Measurements from ENCODE around the gene INPP5J. TPM values are rescaled to one million over a fixed set of nuclear protein-coding genes. Genes with fewer than 3 reads are reported as not detected.
"Not testable (repeated sequence)": the region's sequence is repeated elsewhere in the genome, so short reads cannot be mapped to it uniquely, and the experiment has no call there.

INPP5J gene, protein sequence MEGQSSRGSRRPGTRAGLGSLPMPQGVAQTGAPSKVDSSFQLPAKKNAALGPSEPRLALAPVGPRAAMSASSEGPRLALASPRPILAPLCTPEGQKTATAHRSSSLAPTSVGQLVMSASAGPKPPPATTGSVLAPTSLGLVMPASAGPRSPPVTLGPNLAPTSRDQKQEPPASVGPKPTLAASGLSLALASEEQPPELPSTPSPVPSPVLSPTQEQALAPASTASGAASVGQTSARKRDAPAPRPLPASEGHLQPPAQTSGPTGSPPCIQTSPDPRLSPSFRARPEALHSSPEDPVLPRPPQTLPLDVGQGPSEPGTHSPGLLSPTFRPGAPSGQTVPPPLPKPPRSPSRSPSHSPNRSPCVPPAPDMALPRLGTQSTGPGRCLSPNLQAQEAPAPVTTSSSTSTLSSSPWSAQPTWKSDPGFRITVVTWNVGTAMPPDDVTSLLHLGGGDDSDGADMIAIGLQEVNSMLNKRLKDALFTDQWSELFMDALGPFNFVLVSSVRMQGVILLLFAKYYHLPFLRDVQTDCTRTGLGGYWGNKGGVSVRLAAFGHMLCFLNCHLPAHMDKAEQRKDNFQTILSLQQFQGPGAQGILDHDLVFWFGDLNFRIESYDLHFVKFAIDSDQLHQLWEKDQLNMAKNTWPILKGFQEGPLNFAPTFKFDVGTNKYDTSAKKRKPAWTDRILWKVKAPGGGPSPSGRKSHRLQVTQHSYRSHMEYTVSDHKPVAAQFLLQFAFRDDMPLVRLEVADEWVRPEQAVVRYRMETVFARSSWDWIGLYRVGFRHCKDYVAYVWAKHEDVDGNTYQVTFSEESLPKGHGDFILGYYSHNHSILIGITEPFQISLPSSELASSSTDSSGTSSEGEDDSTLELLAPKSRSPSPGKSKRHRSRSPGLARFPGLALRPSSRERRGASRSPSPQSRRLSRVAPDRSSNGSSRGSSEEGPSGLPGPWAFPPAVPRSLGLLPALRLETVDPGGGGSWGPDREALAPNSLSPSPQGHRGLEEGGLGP
- 0.26 and 0.33 TPM in 2 replicates for total RNA-seq
- polyA plus RNA-seq: 0.17 and 0.23 TPM in 2 replicates
- 0.44 and 0.45 TPM in 2 replicates for polyA plus RNA-seq (2012)
- polyA minus RNA-seq (ENCODE audit: low replicate concordance): 0.27 TPM in 1 of 2 replicates, not detected in the other

DNA sequence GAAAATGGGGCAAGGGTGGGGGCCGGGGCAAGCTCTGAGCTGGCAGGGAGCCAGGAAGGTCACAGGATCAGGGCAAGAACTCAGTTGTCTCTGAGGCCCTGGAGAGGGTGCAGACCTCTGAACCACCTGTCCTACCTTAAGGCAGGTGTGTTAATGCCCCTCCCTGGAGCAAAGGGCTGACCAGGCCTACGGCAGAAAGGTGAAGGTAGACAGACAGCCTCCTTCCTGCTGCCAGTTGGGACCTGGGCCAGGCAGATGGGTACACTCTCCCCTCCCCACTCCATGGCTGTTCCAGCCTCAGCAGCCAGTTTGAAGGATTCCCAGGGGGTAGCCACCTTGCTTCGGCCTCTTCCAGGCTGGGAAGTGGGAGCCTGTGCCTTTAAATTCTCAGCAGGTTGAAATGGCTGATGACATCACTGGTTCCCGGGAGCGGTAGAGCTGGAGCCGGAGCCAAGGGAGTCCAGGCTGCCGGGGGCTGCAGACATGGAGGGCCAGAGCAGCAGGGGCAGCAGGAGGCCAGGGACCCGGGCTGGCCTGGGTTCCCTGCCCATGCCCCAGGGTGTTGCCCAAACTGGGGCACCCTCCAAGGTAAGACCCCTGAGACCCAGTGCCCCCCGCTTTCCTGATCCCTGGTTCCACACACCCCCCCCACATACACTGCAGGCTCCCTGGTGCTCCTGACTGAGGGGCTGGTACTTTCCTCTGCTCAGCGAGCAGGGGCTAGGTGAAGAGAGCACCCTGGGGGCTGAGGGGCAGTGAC lies at the start of gene INPP5J:
INPP5J (plus strand) TSS at position 435 of the 760 bp plus-strand sequence; CDS start at position 484, 49 bp downstream.
- Histone ChIP-seq H3K27me3 (ENCODE audit: control insufficient read depth, insufficient read depth, low read length) (no peaks in the 10 kb centered on the region), H2AFZ (ENCODE audit: low read length) (peak within 1 kb of the TSS; percentile 67), H4K20me1 (ENCODE audit: control insufficient read depth, extremely low read depth, insufficient read depth, low read length) (no peaks in the 10 kb centered on the region), H3K4me1 (ENCODE audit: control insufficient read depth, extremely low read depth, insufficient read depth, low read length) (peaks cover 3% of the 10 kb centered on the region), H3K36me3 (ENCODE audit: control insufficient read depth, insufficient read depth, low read length) (no peaks in the 10 kb centered on the region), H3K27ac (ENCODE audit: insufficient read depth, low read length) (no peak within 1 kb of the TSS), H3K9me3 (ENCODE audit: control insufficient read depth, insufficient read depth, low read depth, low read length) (no peaks in the 10 kb centered on the region), H3K79me2 (ENCODE audit: control insufficient read depth, insufficient read depth, low read length) (no peaks in the 10 kb centered on the region), H3K4me3 (replicated peaks in 1 of 4; ENCODE audit: control extremely low read depth in 1 of 4, insufficient read depth in 1 of 4, low read depth in 3 of 4, low read length in 4 of 4) (peak within 1 kb of the TSS in 3 of 4 experiments; percentile 18 to 40 (median 40)), H3K9ac (ENCODE audit: insufficient read depth, low read length) (peak within 1 kb of the TSS; percentile 8), H3K4me2 (ENCODE audit: extremely low read depth, insufficient read depth, low read length) (peak within 1 kb of the TSS; percentile 71)
- DNase-seq (ENCODE audit: low read depth in 2 of 2): peak; percentile 37 to 57
- TF ChIP-seq EZH2 (IDR thresholded peaks at IDR 0.05; ENCODE audit: low read length, missing control alignments): no peak
- TF ChIP-seq, protein P1, sequence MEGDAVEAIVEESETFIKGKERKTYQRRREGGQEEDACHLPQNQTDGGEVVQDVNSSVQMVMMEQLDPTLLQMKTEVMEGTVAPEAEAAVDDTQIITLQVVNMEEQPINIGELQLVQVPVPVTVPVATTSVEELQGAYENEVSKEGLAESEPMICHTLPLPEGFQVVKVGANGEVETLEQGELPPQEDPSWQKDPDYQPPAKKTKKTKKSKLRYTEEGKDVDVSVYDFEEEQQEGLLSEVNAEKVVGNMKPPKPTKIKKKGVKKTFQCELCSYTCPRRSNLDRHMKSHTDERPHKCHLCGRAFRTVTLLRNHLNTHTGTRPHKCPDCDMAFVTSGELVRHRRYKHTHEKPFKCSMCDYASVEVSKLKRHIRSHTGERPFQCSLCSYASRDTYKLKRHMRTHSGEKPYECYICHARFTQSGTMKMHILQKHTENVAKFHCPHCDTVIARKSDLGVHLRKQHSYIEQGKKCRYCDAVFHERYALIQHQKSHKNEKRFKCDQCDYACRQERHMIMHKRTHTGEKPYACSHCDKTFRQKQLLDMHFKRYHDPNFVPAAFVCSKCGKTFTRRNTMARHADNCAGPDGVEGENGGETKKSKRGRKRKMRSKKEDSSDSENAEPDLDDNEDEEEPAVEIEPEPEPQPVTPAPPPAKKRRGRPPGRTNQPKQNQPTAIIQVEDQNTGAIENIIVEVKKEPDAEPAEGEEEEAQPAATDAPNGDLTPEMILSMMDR (conservative IDR thresholded peaks at IDR 0.05 in 1 of 2, IDR thresholded peaks at IDR 0.05 in 1 of 2; ENCODE audit: low read depth in 1 of 2, low read length in 2 of 2): no peak

DNA sequence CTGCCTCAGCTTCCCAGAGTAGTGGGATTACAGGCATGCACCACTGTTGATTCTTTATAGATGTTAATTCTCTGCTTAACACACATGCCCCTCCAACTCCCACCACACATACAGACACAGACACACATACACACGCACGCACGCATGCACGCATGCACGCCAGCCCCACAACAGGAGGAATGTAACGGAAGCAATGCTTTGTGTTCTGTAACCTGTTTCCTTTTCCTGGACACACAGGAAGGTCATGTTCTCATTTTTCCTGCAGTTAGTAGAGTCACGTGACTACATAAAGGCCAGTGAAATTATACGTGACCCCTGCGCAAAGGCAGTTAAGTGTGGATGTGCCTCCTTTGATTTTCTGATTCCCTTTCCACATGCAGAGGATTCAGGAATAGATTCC lies 49.6 kb upstream of the INPP5J start:
- not testable (repeated sequence) for H3K27ac ChIP-seq (ENCODE audit: insufficient read depth, low read length); H3K79me2 ChIP-seq (ENCODE audit: control insufficient read depth, insufficient read depth, low read length); DNase-seq (ENCODE audit: low read depth in 2 of 2)

DNA sequence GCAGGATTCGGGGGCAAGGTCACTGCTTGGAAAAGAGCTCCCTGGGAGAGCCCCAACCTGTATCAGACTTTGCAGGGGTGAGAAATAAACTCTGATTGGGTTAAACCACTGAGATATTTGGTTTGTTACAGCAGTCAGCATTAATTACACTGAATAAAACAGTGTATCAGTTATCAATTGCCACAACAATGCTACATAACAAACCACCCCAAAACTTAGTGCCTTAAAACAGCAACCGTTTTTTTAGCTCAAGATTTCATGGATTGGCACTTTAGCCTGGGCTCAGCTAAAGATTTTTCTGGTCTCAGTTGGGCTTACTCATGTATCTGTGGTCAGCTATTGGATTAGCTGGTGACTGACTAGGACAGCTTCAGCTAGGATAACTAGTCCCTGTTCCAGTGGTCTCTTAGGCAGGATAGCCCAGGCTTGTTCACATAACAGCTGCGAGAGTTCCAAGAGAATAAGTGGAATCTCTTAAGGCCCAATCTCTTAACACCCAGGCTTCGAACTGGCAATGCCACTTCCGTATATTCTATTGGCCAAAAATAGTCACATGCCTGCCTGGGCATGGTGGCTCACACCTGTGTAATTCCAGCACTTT lies 49.1 kb upstream of the INPP5J start:
- H3K9ac ChIP-seq (ENCODE audit: insufficient read depth, low read length); H3K27me3 ChIP-seq (ENCODE audit: control insufficient read depth, insufficient read depth, low read length); H3K27ac ChIP-seq (ENCODE audit: insufficient read depth, low read length); H3K4me3 ChIP-seq (replicated peaks in 1 of 4; ENCODE audit: control extremely low read depth in 1 of 4, insufficient read depth in 1 of 4, low read depth in 3 of 4, low read length in 4 of 4); H3K36me3 ChIP-seq (ENCODE audit: control insufficient read depth, insufficient read depth, low read length); H3K4me2 ChIP-seq (ENCODE audit: extremely low read depth, insufficient read depth, low read length); H3K4me1 ChIP-seq (ENCODE audit: control insufficient read depth, extremely low read depth, insufficient read depth, low read length); DNase-seq (ENCODE audit: low read depth in 2 of 2); H2AFZ ChIP-seq (ENCODE audit: low read length); H3K79me2 ChIP-seq (ENCODE audit: control insufficient read depth, insufficient read depth, low read length); H3K9me3 ChIP-seq (ENCODE audit: control insufficient read depth, insufficient read depth, low read depth, low read length); H4K20me1 ChIP-seq (ENCODE audit: control insufficient read depth, extremely low read depth, insufficient read depth, low read length): not testable (repeated sequence)

More for the DNA sequence above, 49.6 kb upstream of the INPP5J start:
- not testable (repeated sequence) for H3K4me3 ChIP-seq (replicated peaks in 1 of 4; ENCODE audit: control extremely low read depth in 1 of 4, insufficient read depth in 1 of 4, low read depth in 3 of 4, low read length in 4 of 4); H2AFZ ChIP-seq (ENCODE audit: low read length); H4K20me1 ChIP-seq (ENCODE audit: control insufficient read depth, extremely low read depth, insufficient read depth, low read length); H3K4me2 ChIP-seq (ENCODE audit: extremely low read depth, insufficient read depth, low read length); H3K36me3 ChIP-seq (ENCODE audit: control insufficient read depth, insufficient read depth, low read length); H3K9ac ChIP-seq (ENCODE audit: insufficient read depth, low read length); H3K9me3 ChIP-seq (ENCODE audit: control insufficient read depth, insufficient read depth, low read depth, low read length); H3K27me3 ChIP-seq (ENCODE audit: control insufficient read depth, insufficient read depth, low read length); H3K4me1 ChIP-seq (ENCODE audit: control insufficient read depth, extremely low read depth, insufficient read depth, low read length)

Measured in fibroblast of lung (primary cell).